ENCODE results near the gene ORM1. TPM values are rescaled to one million over a fixed set of nuclear protein-coding genes. Genes with fewer than 3 reads are reported as not detected.

The ORM1 gene
- total and polyA plus RNA-seq, 2 donors (not counting 3 experiments of a cell fraction or from before 2014, with no cell fraction given): not detected

DNA sequence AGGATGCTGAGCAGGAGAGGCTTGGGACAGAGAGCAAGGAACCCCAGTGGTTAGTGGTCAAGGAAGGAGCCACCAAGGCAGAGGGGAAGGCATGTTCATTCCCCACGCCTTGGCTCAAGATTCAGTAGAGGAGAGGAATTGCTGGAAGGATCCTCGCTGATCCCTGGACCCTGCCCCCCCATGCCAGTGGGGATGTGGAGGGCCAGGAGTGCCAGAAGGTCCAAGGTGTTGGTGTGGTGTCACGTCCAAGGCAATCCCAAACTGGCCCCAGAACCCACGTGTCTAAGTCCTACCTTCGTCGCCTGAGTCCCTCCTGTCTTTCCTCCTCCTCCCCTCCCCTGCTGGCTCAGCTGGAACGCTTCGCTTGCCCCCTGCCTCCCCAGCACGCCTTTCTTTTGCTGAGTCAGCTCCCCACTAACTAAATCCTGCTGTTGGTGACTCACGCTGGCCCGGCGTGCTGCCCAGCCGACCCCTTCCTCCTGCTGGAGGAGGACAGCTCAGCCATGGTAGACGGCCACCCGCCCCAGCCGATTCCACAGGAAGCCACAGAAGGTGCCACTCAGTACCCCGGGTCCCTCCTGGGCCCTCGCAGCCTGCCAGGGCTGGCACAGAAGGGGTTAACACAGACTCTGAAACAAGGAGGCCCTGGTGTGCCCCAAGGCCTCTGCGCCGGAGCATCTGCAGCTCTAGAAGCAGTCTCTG is 37.6 kb upstream of the ORM1 start:
- no peaks in the 10 kb centered on the region for H3K4me1 ChIP-seq (ENCODE audit: control insufficient read depth, extremely low read depth, insufficient read depth, low read length)
- no peak overlapping the region for H3K4me2 ChIP-seq (ENCODE audit: insufficient read depth, low read length)
- TF ChIP-seq MYC (IDR thresholded peaks at IDR 0.05; ENCODE audit: low read depth, low read length): no peak
- peak; percentile 34 for TF ChIP-seq FOS (IDR thresholded peaks at IDR 0.05; ENCODE audit: borderline replicate concordance, insufficient read depth, low read length)
- H3K9me3 ChIP-seq (replicated peaks; ENCODE audit: control insufficient read depth, insufficient read depth, low read length): no peaks in the 10 kb centered on the region
- intact Hi-C loops (cut with micrococcal nuclease) (loop anchor here (5.0 kb wide), 2 partner anchors 48 to 63 kb away; no protein-coding TSS in a partner anchor), dilution Hi-C loops (cut with MboI; ENCODE audit: extremely low pct_ligation_motif_present, low sequenced_read_pairs) (loop anchor here (25.0 kb wide), 1 partner anchor 198 kb away; the partner anchor contains the start of genes AMBP and KIF12)
- H4K20me1 ChIP-seq (replicated peaks; ENCODE audit: control insufficient read depth, extremely low read depth, insufficient read depth, low read length): no peaks in the 10 kb centered on the region
- H3K36me3 ChIP-seq (ENCODE audit: control insufficient read depth in 2 of 2, extremely low read depth in 1 of 2, insufficient read depth in 2 of 2, low read length in 2 of 2): peaks cover 0 to 2% of the 10 kb centered on the region in 2 experiments
- H3K4me3 ChIP-seq (replicated peaks in 1 of 3; ENCODE audit: insufficient read depth in 1 of 3, low read depth in 1 of 3, low read length in 3 of 3): no peak overlapping the region
- no peaks in the 10 kb centered on the region for H3K27me3 ChIP-seq (ENCODE audit: control insufficient read depth in 2 of 2, insufficient read depth in 2 of 2, low read length in 2 of 2)
- ChIA-PET POLR2A (no interaction called here), CTCF (interaction anchor here (0.7 to 5.3 kb wide), 7 partner anchors 21 to 203 kb away, joined by 3 to 55 read pairs (median 7); partner anchors contain the start of gene COL27A1)
- DNase-seq (ENCODE audit: low read depth, low spot score) (peak; percentile 37), FAIRE-seq (peak; percentile 85)
- no peaks in the 10 kb centered on the region for H3K9me1 ChIP-seq (replicated peaks; ENCODE audit: control insufficient read depth, extremely low read depth, insufficient read depth, low read length)
- no peak overlapping the region for H3K27ac ChIP-seq (ENCODE audit: insufficient read depth, low read depth, low read length)
- no peaks in the 10 kb centered on the region for H3K79me2 ChIP-seq (ENCODE audit: control insufficient read depth, insufficient read depth, low read length)
- no TSS peak for BruUV-seq (replicated peaks)
- H3K9ac ChIP-seq (replicated peaks; ENCODE audit: extremely low read depth, insufficient read depth, low read length): no peak overlapping the region
- no peak overlapping the region for H2AFZ ChIP-seq (ENCODE audit: low read depth, low read length)

DNA sequence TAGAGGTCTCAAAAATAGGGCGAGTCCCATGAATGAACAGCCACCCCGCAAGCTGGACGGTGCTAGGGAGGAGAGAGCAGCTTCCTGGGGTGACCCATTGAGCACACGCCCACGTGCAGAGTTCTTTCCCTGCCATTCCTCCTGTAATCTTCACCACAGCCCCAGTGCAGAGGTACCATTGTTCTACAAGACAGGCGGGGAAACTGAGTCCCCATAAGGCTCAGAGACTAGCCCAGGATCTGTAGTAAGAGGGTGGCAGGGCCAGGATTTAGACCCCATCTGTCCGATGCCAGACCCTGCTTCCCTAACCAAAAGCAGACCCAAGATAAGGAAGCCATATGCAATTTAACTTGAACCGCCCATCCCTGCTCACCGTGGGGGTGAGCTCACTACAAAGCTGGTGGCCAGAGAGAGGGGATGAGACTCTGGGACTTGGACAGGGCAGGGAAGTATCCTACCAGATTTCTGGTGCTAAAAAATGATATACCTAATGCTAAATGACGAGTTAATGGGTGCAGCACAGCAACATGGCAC is 36.7 kb upstream of the ORM1 start:
- intact Hi-C loops (cut with micrococcal nuclease): loop anchor here (5.0 kb wide), 2 partner anchors 49 to 64 kb away; no protein-coding TSS in a partner anchor
- BruUV-seq (replicated peaks): no TSS peak
- H3K79me2 ChIP-seq (ENCODE audit: control insufficient read depth, insufficient read depth, low read length): no peaks in the 10 kb centered on the region
- TF ChIP-seq POLR2A (IDR thresholded peaks at IDR 0.05; ENCODE audit: low read depth, low read length) (no peak), POLR2AphosphoS5 (IDR thresholded peaks at IDR 0.05; ENCODE audit: insufficient read depth, low read depth, low read length) (no peak), JUN (IDR thresholded peaks at IDR 0.05; ENCODE audit: borderline replicate concordance, insufficient read depth, insufficient read length, low read depth) (no peak), EZH2 (IDR thresholded peaks at IDR 0.05; ENCODE audit: borderline replicate concordance, low read depth, low read length, severe bottlenecking) (no peak), MYC (IDR thresholded peaks at IDR 0.05; ENCODE audit: low read depth, low read length) (no peak), FOS (IDR thresholded peaks at IDR 0.05; ENCODE audit: borderline replicate concordance, insufficient read depth, low read length) (no peak)
- TF ChIP-seq, protein P1, sequence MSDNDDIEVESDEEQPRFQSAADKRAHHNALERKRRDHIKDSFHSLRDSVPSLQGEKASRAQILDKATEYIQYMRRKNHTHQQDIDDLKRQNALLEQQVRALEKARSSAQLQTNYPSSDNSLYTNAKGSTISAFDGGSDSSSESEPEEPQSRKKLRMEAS (IDR thresholded peaks at IDR 0.05; ENCODE audit: insufficient read depth, insufficient read length): no peak
- ChIA-PET CTCF (interaction anchor here (1.2 to 5.3 kb wide), 5 partner anchors 47 to 204 kb away, joined by 6 to 55 read pairs (median 13); partner anchors contain the start of gene COL27A1), POLR2A (no interaction called here)
- no peak overlapping the region for H3K9ac ChIP-seq (replicated peaks; ENCODE audit: extremely low read depth, insufficient read depth, low read length)
- FAIRE-seq (no peak), DNase-seq (ENCODE audit: low read depth, low spot score) (no peak)
- no peaks in the 10 kb centered on the region for H3K9me1 ChIP-seq (replicated peaks; ENCODE audit: control insufficient read depth, extremely low read depth, insufficient read depth, low read length)
- H3K4me2 ChIP-seq (ENCODE audit: insufficient read depth, low read length): no peak overlapping the region
- no peak overlapping the region for H3K27ac ChIP-seq (ENCODE audit: insufficient read depth, low read depth, low read length)
- no peaks in the 10 kb centered on the region for H3K4me1 ChIP-seq (ENCODE audit: control insufficient read depth, extremely low read depth, insufficient read depth, low read length)
- H3K9me3 ChIP-seq (replicated peaks; ENCODE audit: control insufficient read depth, insufficient read depth, low read length): no peaks in the 10 kb centered on the region
- peaks cover 0 to 2% of the 10 kb centered on the region in 2 experiments for H3K36me3 ChIP-seq (ENCODE audit: control insufficient read depth in 2 of 2, extremely low read depth in 1 of 2, insufficient read depth in 2 of 2, low read length in 2 of 2)
- no peak overlapping the region for H2AFZ ChIP-seq (ENCODE audit: low read depth, low read length)
- H4K20me1 ChIP-seq (replicated peaks; ENCODE audit: control insufficient read depth, extremely low read depth, insufficient read depth, low read length): no peaks in the 10 kb centered on the region
- H3K27me3 ChIP-seq (ENCODE audit: control insufficient read depth in 2 of 2, insufficient read depth in 2 of 2, low read length in 2 of 2): no peaks in the 10 kb centered on the region
- no peak overlapping the region for H3K4me3 ChIP-seq (replicated peaks in 1 of 3; ENCODE audit: insufficient read depth in 1 of 3, low read depth in 1 of 3, low read length in 3 of 3)
- dilution Hi-C loops (cut with MboI; ENCODE audit: extremely low pct_ligation_motif_present, low sequenced_read_pairs): loop anchor here (25.0 kb wide), 1 partner anchor 199 kb away; the partner anchor contains the start of genes AMBP and KIF12
